ENCODE results near the gene CNTNAP2.
"Not testable (repeated sequence)": the region's sequence is repeated elsewhere in the genome, so short reads cannot be mapped to it uniquely, and the experiment has no call there.

- TF ChIP-seq CTCF (IDR thresholded peaks at IDR 0.05; ENCODE audit: low read depth, low read length, missing input control); MAX (IDR thresholded peaks at IDR 0.05); TAF1 (conservative IDR thresholded peaks at IDR 0.05); REST (IDR thresholded peaks at IDR 0.05); JUND (IDR thresholded peaks at IDR 0.05); YY1 (IDR thresholded peaks at IDR 0.05); EGR1 (IDR thresholded peaks at IDR 0.05; ENCODE audit: low read depth in 2 of 2); FOXA1 (IDR thresholded peaks at IDR 0.05); GABPA (IDR thresholded peaks at IDR 0.05 in 1 of 2, conservative IDR thresholded peaks at IDR 0.05 in 1 of 2); RXRA (IDR thresholded peaks at IDR 0.05); RAD21 (IDR thresholded peaks at IDR 0.05); ATF3 (IDR thresholded peaks at IDR 0.05): not testable (repeated sequence)
Measured at GRCh38 chr7:148298768-148299167, 2182.2 kb downstream of the CNTNAP2 start.
